Measurements from ENCODE around the gene GBE1. TPM values are rescaled to one million over a fixed set of nuclear protein-coding genes. Genes with fewer than 3 reads are reported as not detected.

Gene GBE1
- total and polyA plus RNA-seq, 11 donors, result 32.3 to 204 (median 95.9) TPM

- peaks cover 0 to 4% (median 0%) of the 10 kb centered on the region in 9 donors for H3K36me3 ChIP-seq
- no peak for DNase-seq
- H3K4me1 ChIP-seq, result peaks cover 0 to 34% (median 14%) of the 10 kb centered on the region in 12 donors
- TF ChIP-seq, protein P1, sequence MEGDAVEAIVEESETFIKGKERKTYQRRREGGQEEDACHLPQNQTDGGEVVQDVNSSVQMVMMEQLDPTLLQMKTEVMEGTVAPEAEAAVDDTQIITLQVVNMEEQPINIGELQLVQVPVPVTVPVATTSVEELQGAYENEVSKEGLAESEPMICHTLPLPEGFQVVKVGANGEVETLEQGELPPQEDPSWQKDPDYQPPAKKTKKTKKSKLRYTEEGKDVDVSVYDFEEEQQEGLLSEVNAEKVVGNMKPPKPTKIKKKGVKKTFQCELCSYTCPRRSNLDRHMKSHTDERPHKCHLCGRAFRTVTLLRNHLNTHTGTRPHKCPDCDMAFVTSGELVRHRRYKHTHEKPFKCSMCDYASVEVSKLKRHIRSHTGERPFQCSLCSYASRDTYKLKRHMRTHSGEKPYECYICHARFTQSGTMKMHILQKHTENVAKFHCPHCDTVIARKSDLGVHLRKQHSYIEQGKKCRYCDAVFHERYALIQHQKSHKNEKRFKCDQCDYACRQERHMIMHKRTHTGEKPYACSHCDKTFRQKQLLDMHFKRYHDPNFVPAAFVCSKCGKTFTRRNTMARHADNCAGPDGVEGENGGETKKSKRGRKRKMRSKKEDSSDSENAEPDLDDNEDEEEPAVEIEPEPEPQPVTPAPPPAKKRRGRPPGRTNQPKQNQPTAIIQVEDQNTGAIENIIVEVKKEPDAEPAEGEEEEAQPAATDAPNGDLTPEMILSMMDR (IDR thresholded peaks at IDR 0.05), result no peak
- TF ChIP-seq POLR2A (IDR thresholded peaks at IDR 0.05), result no peak
- H3K27me3 ChIP-seq, result no peaks in the 10 kb centered on the region
- WGBS, 4 donors, result 52 to 61% (median 59%) methylated on average over 1 of the region's 1 CpG
- H3K27ac ChIP-seq, result peak overlapping the region in 9 of 12 donors; percentile 1 to 57 (median 30)
- no peaks in the 10 kb centered on the region for H3K9me3 ChIP-seq
- intact Hi-C loops (cut with DNase I), result no loop called here
- peak overlapping the region in 1 of 12 donors; percentile 9 for H3K4me3 ChIP-seq
- ATAC-seq, result peak in 3 of 4 donors; percentile 38 to 68 (median 53)
These were observed 207.1 kb downstream of the GBE1 start for GRCh38 chr3:81554388-81554787.

DNA sequence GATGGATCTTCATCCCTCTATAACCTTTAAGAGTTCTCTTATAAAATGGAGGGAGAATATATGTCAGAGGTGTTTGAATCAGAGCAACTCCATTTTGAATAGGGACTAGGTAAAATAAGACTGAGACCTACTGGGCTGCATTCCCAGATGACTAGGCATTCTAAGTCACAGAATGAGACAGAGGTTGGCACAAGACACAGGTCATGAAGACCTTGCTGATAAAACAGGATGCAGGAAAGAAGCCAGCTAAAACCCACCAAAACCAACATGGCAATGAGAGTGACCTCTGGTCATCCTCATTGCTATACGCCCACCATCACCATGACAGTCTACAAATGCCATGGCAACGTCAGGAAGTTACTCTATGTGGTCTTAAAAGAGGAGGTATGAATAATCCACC lies 211.0 kb downstream of the GBE1 start:
- ATAC-seq, result no peak
- no peak overlapping the region for H3K27ac ChIP-seq
- H3K4me1 ChIP-seq, result peaks cover 0 to 27% (median 12%) of the 10 kb centered on the region in 12 donors
- intact Hi-C loops (cut with DNase I), result no loop called here
- DNase-seq, result no peak
- WGBS, 4 donors, result 93 to 98% (median 94%) methylated on average over 2 of the region's 2 CpGs
- TF ChIP-seq, protein P1 (IDR thresholded peaks at IDR 0.05), result no peak
- TF ChIP-seq POLR2A (IDR thresholded peaks at IDR 0.05), result no peak
- no peak overlapping the region for H3K4me3 ChIP-seq
- H3K9me3 ChIP-seq, result peaks cover 0 to 7% (median 0%) of the 10 kb centered on the region in 12 donors
- peaks cover 0 to 4% (median 0%) of the 10 kb centered on the region in 9 donors for H3K36me3 ChIP-seq
- no peaks in the 10 kb centered on the region for H3K27me3 ChIP-seq

GRCh38 chr3:81549831-81550230 lies 211.6 kb downstream of the GBE1 start:
- H3K27me3 ChIP-seq, result no peaks in the 10 kb centered on the region
- intact Hi-C loops (cut with DNase I), result no loop called here

GRCh38 chr3:81549388-81549787 lies 212.1 kb downstream of the GBE1 start:
- Histone ChIP-seq H3K27ac (no peak overlapping the region), H3K36me3 (peaks cover 0 to 4% (median 0%) of the 10 kb centered on the region in 9 donors), H3K27me3 (no peaks in the 10 kb centered on the region), H3K4me1 (peaks cover 0 to 16% (median 6%) of the 10 kb centered on the region in 12 donors), H3K4me3 (no peak overlapping the region), H3K9me3 (peaks cover 0 to 7% (median 0%) of the 10 kb centered on the region in 12 donors)
- ATAC-seq (no peak), DNase-seq (no peak)
- 29 to 46% (median 33%) methylated on average over 1 of the region's 1 CpG for WGBS, 4 donors
- intact Hi-C loops (cut with DNase I), result no loop called here
- TF ChIP-seq, protein P1 (IDR thresholded peaks at IDR 0.05), result no peak
- TF ChIP-seq POLR2A (IDR thresholded peaks at IDR 0.05), result no peak

More at GRCh38 chr3:81549831-81550230, 211.6 kb downstream of the GBE1 start:
- TF ChIP-seq, protein P1 (IDR thresholded peaks at IDR 0.05), result no peak
- no peak for TF ChIP-seq POLR2A (IDR thresholded peaks at IDR 0.05)
- Histone ChIP-seq H3K4me1 (peaks cover 0 to 21% (median 8%) of the 10 kb centered on the region in 12 donors), H3K36me3 (peaks cover 0 to 4% (median 0%) of the 10 kb centered on the region in 9 donors), H3K4me3 (no peak overlapping the region), H3K9me3 (peaks cover 0 to 7% (median 0%) of the 10 kb centered on the region in 12 donors), H3K27ac (no peak overlapping the region)
- DNase-seq (no peak), ATAC-seq (no peak)
- 84 to 90% (median 85%) methylated on average over 2 of the region's 2 CpGs for WGBS, 4 donors
